HL-60 (cell line): ENCODE data around the gene SH2D3A.
"Not testable (repeated sequence)": the region's sequence is repeated elsewhere in the genome, so short reads cannot be mapped to it uniquely, and the experiment has no call there.

Experiments used
- DNase-seq, 2 experiments: peaks; one replicate each; pipeline ENCODE4 v3.0.0-alpha.2; 2010 to 2020; ENCODE audit warnings: low read depth in 1 of 2, low spot score in 1 of 2
- H3K27ac ChIP-seq: fragments of 250-450 bp; sonication (Bioruptor Pico); replicated peaks from 2 replicates; pipeline ENCODE4 v1.5.1; 2020; ENCODE audit warnings: mild to moderate bottlenecking, moderate library complexity
- H3K27me3 ChIP-seq: fragments of 250-450 bp; sonication (Bioruptor Pico); 2 replicates; pipeline ENCODE4 v1.5.1; 2021; ENCODE audit warnings: mild to moderate bottlenecking, moderate library complexity; ENCODE audit not compliant: insufficient read depth, poor library complexity, severe bottlenecking
- H3K4me3 ChIP-seq: replicated peaks from 2 replicates; pipeline ENCODE4 v1.5.1; 2011; ENCODE audit warnings: mild to moderate bottlenecking, control low read depth, low read length; ENCODE audit not compliant: insufficient read depth
- GABPA ChIP-seq: IDR thresholded peaks from 2 replicates; pipeline ENCODE4 v1.6.1; 2012; ENCODE audit warnings: low read depth
- POLR2AphosphoS5 ChIP-seq: IDR thresholded peaks from 2 replicates; pipeline ENCODE4 v1.6.1; 2012; ENCODE audit warnings: low read depth
- SPI1 ChIP-seq: IDR thresholded peaks from 2 replicates; pipeline ENCODE4 v1.6.1; 2012; ENCODE audit warnings: low read depth, mild to moderate bottlenecking, borderline replicate concordance
- TF ChIP-seq, protein P1 (sequence below): IDR thresholded peaks from one replicate; pipeline ENCODE4 v1.5.1; 2011; ENCODE audit warnings: low read length, control low read depth, inconsistent platforms; ENCODE audit not compliant: insufficient read depth
- TF ChIP-seq, protein P2 (sequence below): IDR thresholded peaks from 2 replicates; pipeline ENCODE4 v1.6.1; 2012; ENCODE audit warnings: low read depth; ENCODE audit not compliant: insufficient replicate concordance

The SH2D3A gene

DNA sequence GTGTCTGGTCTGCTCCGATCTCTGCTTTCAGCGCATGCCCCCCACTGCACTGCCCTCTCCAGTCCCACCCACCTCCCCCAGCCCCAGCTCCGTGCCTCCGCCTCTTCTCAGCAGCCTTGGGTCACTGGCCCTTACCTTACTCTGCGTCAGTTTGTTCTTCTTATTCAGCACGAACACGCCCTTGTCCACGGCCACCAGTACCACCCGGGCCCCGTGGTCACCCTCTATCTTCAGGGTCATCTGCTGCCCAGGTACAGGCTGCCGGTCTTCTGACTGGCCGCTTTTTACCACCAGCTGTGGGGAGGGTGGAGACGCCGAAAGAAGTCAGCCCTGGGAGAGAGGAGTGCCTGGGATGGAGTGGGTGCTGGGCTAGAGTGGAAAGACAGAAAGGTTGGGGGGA, 57.7 kb downstream of the SH2D3A start:
- Histone ChIP-seq H3K4me3 (no peak overlapping the region), H3K27ac (no peak overlapping the region), H3K27me3 (peaks cover 4% of the 10 kb centered on the region)
- no peak for DNase-seq
- TF ChIP-seq, protein P1, sequence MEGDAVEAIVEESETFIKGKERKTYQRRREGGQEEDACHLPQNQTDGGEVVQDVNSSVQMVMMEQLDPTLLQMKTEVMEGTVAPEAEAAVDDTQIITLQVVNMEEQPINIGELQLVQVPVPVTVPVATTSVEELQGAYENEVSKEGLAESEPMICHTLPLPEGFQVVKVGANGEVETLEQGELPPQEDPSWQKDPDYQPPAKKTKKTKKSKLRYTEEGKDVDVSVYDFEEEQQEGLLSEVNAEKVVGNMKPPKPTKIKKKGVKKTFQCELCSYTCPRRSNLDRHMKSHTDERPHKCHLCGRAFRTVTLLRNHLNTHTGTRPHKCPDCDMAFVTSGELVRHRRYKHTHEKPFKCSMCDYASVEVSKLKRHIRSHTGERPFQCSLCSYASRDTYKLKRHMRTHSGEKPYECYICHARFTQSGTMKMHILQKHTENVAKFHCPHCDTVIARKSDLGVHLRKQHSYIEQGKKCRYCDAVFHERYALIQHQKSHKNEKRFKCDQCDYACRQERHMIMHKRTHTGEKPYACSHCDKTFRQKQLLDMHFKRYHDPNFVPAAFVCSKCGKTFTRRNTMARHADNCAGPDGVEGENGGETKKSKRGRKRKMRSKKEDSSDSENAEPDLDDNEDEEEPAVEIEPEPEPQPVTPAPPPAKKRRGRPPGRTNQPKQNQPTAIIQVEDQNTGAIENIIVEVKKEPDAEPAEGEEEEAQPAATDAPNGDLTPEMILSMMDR, result no peak
- no peak for TF ChIP-seq SPI1
- no peak for TF ChIP-seq POLR2AphosphoS5
- TF ChIP-seq, protein P2, sequence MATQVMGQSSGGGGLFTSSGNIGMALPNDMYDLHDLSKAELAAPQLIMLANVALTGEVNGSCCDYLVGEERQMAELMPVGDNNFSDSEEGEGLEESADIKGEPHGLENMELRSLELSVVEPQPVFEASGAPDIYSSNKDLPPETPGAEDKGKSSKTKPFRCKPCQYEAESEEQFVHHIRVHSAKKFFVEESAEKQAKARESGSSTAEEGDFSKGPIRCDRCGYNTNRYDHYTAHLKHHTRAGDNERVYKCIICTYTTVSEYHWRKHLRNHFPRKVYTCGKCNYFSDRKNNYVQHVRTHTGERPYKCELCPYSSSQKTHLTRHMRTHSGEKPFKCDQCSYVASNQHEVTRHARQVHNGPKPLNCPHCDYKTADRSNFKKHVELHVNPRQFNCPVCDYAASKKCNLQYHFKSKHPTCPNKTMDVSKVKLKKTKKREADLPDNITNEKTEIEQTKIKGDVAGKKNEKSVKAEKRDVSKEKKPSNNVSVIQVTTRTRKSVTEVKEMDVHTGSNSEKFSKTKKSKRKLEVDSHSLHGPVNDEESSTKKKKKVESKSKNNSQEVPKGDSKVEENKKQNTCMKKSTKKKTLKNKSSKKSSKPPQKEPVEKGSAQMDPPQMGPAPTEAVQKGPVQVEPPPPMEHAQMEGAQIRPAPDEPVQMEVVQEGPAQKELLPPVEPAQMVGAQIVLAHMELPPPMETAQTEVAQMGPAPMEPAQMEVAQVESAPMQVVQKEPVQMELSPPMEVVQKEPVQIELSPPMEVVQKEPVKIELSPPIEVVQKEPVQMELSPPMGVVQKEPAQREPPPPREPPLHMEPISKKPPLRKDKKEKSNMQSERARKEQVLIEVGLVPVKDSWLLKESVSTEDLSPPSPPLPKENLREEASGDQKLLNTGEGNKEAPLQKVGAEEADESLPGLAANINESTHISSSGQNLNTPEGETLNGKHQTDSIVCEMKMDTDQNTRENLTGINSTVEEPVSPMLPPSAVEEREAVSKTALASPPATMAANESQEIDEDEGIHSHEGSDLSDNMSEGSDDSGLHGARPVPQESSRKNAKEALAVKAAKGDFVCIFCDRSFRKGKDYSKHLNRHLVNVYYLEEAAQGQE, result no peak
- TF ChIP-seq GABPA, result no peak

- not testable (repeated sequence) for H3K27ac ChIP-seq, H3K4me3 ChIP-seq, DNase-seq, H3K27me3 ChIP-seq
Measured at GRCh38 chr19:6708913-6709312, 58.3 kb downstream of the SH2D3A start.

- Histone ChIP-seq H3K27me3 (peaks cover 4% of the 10 kb centered on the region), H3K27ac (no peak overlapping the region), H3K4me3 (no peak overlapping the region)
- TF ChIP-seq, protein P2, result no peak
- TF ChIP-seq POLR2AphosphoS5 (no peak), GABPA (no peak), SPI1 (no peak)
- TF ChIP-seq, protein P1, result no peak
- no peak for DNase-seq
Measured at GRCh38 chr19:6708346-6708745, 58.9 kb downstream of the SH2D3A start.

DNA sequence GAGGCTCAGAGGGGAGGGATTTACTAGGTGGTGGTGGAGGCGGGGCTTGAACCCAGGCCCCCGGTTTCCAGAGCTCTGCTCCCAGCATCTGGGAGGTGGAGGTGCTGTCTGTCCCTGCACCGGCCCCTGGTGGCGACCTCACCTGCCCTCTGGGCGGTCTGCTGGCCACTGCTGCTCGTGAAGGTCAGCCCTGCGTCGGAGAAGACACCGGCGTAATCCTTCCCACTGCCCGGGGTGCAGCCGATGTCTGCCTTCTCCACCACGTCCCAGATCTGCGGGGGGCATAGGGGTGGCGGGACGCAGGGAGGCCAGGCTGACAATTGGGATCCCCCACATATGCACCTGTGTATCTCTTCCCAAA, 59.6 kb downstream of the SH2D3A start:
- TF ChIP-seq GABPA (no peak), POLR2AphosphoS5 (no peak)
- TF ChIP-seq, protein P2, result no peak
- Histone ChIP-seq H3K27me3 (peaks cover 4% of the 10 kb centered on the region), H3K4me3 (no peak overlapping the region), H3K27ac (no peak overlapping the region)
- DNase-seq, result no peak
